MCF 10A (cell line): ENCODE data around the gene CNTNAP2. TPM values are rescaled to one million over a fixed set of nuclear protein-coding genes. Genes with fewer than 3 reads are reported as not detected.

Experiments used
- BruUV-seq: library from RNA; stranded (reverse); fragments of 400-500 nt; replicated peaks from 2 replicates; lab custom pipeline; 2021; lab: Mats Ljungman, UMichigan
- CTCF ChIA-PET: fragments of 300-600 bp; sonication (Branson Sonifier 250); formaldehyde crosslinking; extraction: SDS; loops from one replicate; lab custom pipeline; 2021; ENCODE audit warnings: antibody characterized with exemption, inconsistent platforms; lab: Yijun Ruan, JAX
- POLR2A ChIA-PET: fragments of 300-600, 350-650 bp; sonication (Branson Sonifier 250); formaldehyde crosslinking; extraction: SDS; loops from one replicate; lab custom pipeline; 2020; ENCODE audit warnings: antibody characterized with exemption, inconsistent platforms; lab: Yijun Ruan, JAX
- DNase-seq: peaks from one replicate; pipeline ENCODE4 v3.0.0-alpha.2; 2018; ENCODE audit not compliant: unreplicated experiment
- H3K27ac Mint-ChIP-seq: one replicate; pipeline ENCODE4 v1.8.0; 2022; ENCODE audit warnings: mild to moderate bottlenecking, low read depth, mixed read lengths; ENCODE audit not compliant: unreplicated experiment
- H3K27me3 Mint-ChIP-seq: one replicate; pipeline ENCODE4 v1.8.0; 2022; ENCODE audit warnings: mixed read lengths; ENCODE audit not compliant: insufficient read depth, unreplicated experiment
- H3K36me3 Mint-ChIP-seq: one replicate; pipeline ENCODE4 v1.8.0; 2022; ENCODE audit warnings: mild to moderate bottlenecking, moderate library complexity, mixed read lengths; ENCODE audit not compliant: insufficient read depth, unreplicated experiment
- H3K4me1 Mint-ChIP-seq: one replicate; pipeline ENCODE4 v1.8.0; 2022; ENCODE audit warnings: mixed read lengths; ENCODE audit not compliant: insufficient read depth, unreplicated experiment
- H3K4me3 Mint-ChIP-seq: one replicate; pipeline ENCODE4 v1.8.0; 2022; ENCODE audit warnings: mild to moderate bottlenecking, moderate library complexity, mixed read lengths; ENCODE audit not compliant: unreplicated experiment
- H3K9me3 Mint-ChIP-seq: one replicate; pipeline ENCODE4 v1.8.0; 2022; ENCODE audit warnings: mixed read lengths; ENCODE audit not compliant: unreplicated experiment
- CTCF ChIP-seq: fragments of 200-600 bp; IDR thresholded peaks from one replicate; pipeline ENCODE4 v1.8.0; 2022; ENCODE audit warnings: antibody characterized with exemption, mild to moderate bottlenecking; ENCODE audit not compliant: unreplicated experiment
- intact Hi-C: fragments of 100-400 bp; cut with micrococcal nuclease; formaldehyde crosslinking; loops from 2 replicates; pipeline ENCODE4 v1.14.1; 2022
- total RNA-seq: library from RNA; stranded (reverse); gene quantifications from 2 replicates; pipeline ENCODE4 v1.2.3, GENCODE V29; 2022

Gene CNTNAP2
- total RNA-seq, 1 experiment from 2014 or later = 1.1 TPM

GRCh38 chr7:147170341-147171012 lies 1053.9 kb downstream of the CNTNAP2 start:
- Mint-ChIP-seq H3K27me3 (peaks cover 59% of the 10 kb centered on the region), H3K36me3 (no peaks in the 10 kb centered on the region), H3K9me3 (no peaks in the 10 kb centered on the region), H3K4me1 (no peaks in the 10 kb centered on the region), H3K4me3 (no peak overlapping the region), H3K27ac (no peak overlapping the region)
- TF ChIP-seq CTCF = no peak
- ChIA-PET POLR2A (no interaction called here), CTCF (interaction anchor here (0.7 kb wide), 1 partner anchor 975 kb away, joined by 3 read pairs; no protein-coding TSS in a partner anchor)
- intact Hi-C loops = no loop called here
- BruUV-seq = no TSS peak
- no peak for DNase-seq

GRCh38 chr7:147171013-147171391 lies 1054.4 kb downstream of the CNTNAP2 start:
- Mint-ChIP-seq H3K4me1 (no peaks in the 10 kb centered on the region), H3K9me3 (no peaks in the 10 kb centered on the region), H3K36me3 (no peaks in the 10 kb centered on the region), H3K27ac (no peak overlapping the region), H3K27me3 (peaks cover 55% of the 10 kb centered on the region), H3K4me3 (no peak overlapping the region)
- TF ChIP-seq CTCF = no peak
- intact Hi-C loops = no loop called here
- CTCF ChIA-PET = interaction anchor here (0.7 kb wide), 1 partner anchor 17 kb away, joined by 5 read pairs; no protein-coding TSS in a partner anchor
- POLR2A ChIA-PET = no interaction called here
- DNase-seq = no peak
- BruUV-seq = no TSS peak

- Mint-ChIP-seq H3K36me3 (peaks cover 5% of the 10 kb centered on the region), H3K4me1 (no peaks in the 10 kb centered on the region), H3K9me3 (no peaks in the 10 kb centered on the region), H3K4me3 (no peak overlapping the region), H3K27ac (no peak overlapping the region), H3K27me3 (peaks cover 66% of the 10 kb centered on the region)
- POLR2A ChIA-PET = no interaction called here
- intact Hi-C loops = no loop called here
- BruUV-seq = no TSS peak
- DNase-seq = no peak
- no peak for TF ChIP-seq CTCF
- CTCF ChIA-PET = no interaction called here
Measured at GRCh38 chr7:147173883-147174282, 1057.3 kb downstream of the CNTNAP2 start.

GRCh38 chr7:147182874-147183273 lies 1066.3 kb downstream of the CNTNAP2 start:
- CTCF ChIA-PET = no interaction called here
- no peaks in the 10 kb centered on the region for H3K4me1 Mint-ChIP-seq
- TF ChIP-seq CTCF = no peak
- no TSS peak for BruUV-seq
- POLR2A ChIA-PET = interaction anchor here (0.7 kb wide), 1 partner anchor 663 kb away, joined by 3 read pairs; no protein-coding TSS in a partner anchor
- intact Hi-C loops = no loop called here
- no peak for DNase-seq
- H3K27me3 Mint-ChIP-seq = peaks cover 54% of the 10 kb centered on the region
- H3K36me3 Mint-ChIP-seq = no peaks in the 10 kb centered on the region
- peaks cover 15% of the 10 kb centered on the region for H3K9me3 Mint-ChIP-seq
- no peak overlapping the region for H3K4me3 Mint-ChIP-seq
- H3K27ac Mint-ChIP-seq = no peak overlapping the region
